Endothelial cell (in vitro differentiated cells): ENCODE data around the gene PRPF6. TPM values are rescaled to one million over a fixed set of nuclear protein-coding genes. Genes with fewer than 3 reads are reported as not detected.

Experiments
- DNase-seq: peaks from one replicate; pipeline ENCODE4 v3.0.0; 2021; ENCODE audit warnings: low spot score
- H3K27ac Mint-ChIP-seq: one replicate; pipeline ENCODE4 v1.8.0; 2021; ENCODE audit warnings: mixed read lengths, inconsistent platforms; ENCODE audit not compliant: unreplicated experiment
- H3K27me3 Mint-ChIP-seq: one replicate; pipeline ENCODE4 v1.8.0; 2021; ENCODE audit warnings: mild to moderate bottlenecking, moderate library complexity, mixed read lengths, inconsistent platforms; ENCODE audit not compliant: unreplicated experiment
- H3K36me3 Mint-ChIP-seq: one replicate; pipeline ENCODE4 v1.8.0; 2021; ENCODE audit warnings: mild to moderate bottlenecking, low read depth, mixed read lengths, inconsistent platforms; ENCODE audit not compliant: unreplicated experiment
- H3K4me1 Mint-ChIP-seq: one replicate; pipeline ENCODE4 v1.8.0; 2021; ENCODE audit warnings: mild to moderate bottlenecking, mixed read lengths, inconsistent platforms; ENCODE audit not compliant: unreplicated experiment
- H3K4me3 Mint-ChIP-seq: one replicate; pipeline ENCODE4 v1.8.0; 2021; ENCODE audit warnings: mild to moderate bottlenecking, mixed read lengths, inconsistent platforms; ENCODE audit not compliant: unreplicated experiment
- H3K9me3 Mint-ChIP-seq: one replicate; pipeline ENCODE4 v1.8.0; 2021; ENCODE audit warnings: mixed read lengths, inconsistent platforms; ENCODE audit not compliant: unreplicated experiment
- total RNA-seq: library from RNA; stranded (reverse); fragmentation: NEBNext Ultra II Directional; extraction: Animal tissue kit (Norgen Biotek cat#: 25700); gene quantifications from one replicate; pipeline ENCODE4 v1.2.1, GENCODE V29; 2021; ENCODE audit not compliant: unreplicated experiment
- TF ChIP-seq, protein P1 (sequence below): fragments of 200-600 bp; sonication (generic); IDR thresholded peaks from one replicate; pipeline ENCODE4 v1.5.0; 2021; ENCODE audit warnings: antibody characterized with exemption; ENCODE audit not compliant: unreplicated experiment

Gene PRPF6
- total RNA-seq, 1 donor from 2014 or later, result 73.4 TPM

DNA sequence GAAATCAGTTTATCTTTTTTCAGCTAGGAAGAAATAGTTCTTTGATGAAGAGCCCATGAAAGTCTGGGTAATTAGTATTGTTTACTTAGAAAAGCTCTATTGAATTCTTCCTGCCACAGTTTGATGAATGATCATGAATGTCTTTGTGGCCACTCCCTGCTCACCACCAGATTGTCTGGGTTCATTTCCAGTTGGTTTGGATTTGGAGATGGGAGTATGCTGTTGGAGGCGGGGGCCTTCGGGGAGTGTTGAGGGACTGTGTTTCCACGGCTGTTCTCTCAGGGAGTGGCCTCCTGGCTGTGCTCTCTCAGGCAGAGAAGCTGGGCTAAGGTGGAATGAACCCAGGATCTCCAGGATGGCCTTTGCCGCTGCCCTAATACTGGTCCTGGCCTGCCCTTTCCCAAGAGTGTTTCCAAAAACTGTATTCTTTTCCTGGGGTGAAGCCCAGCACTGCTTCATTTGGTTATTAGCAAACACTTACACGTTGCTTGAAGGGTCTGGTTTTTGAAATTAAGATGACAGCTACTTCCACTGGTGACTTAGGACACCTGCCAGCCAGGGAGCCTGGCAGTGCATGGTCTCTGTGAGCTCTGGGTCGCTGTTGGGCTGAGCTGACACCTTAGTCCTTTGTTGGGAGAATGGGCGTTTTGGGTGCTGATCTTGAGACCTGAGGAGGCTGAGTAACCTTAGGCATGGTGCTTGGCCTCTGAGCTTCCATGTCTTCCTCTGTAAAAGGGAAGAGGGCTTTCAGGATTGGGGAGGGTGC is 23.2 kb downstream of the PRPF6 start:
- DNase-seq, result no peak
- peaks cover 22% of the 10 kb centered on the region for H3K4me1 Mint-ChIP-seq
- H3K9me3 Mint-ChIP-seq, result peaks cover 6% of the 10 kb centered on the region
- H3K36me3 Mint-ChIP-seq, result peaks cover 37% of the 10 kb centered on the region
- H3K27ac Mint-ChIP-seq, result no peak overlapping the region
- TF ChIP-seq, protein P1, sequence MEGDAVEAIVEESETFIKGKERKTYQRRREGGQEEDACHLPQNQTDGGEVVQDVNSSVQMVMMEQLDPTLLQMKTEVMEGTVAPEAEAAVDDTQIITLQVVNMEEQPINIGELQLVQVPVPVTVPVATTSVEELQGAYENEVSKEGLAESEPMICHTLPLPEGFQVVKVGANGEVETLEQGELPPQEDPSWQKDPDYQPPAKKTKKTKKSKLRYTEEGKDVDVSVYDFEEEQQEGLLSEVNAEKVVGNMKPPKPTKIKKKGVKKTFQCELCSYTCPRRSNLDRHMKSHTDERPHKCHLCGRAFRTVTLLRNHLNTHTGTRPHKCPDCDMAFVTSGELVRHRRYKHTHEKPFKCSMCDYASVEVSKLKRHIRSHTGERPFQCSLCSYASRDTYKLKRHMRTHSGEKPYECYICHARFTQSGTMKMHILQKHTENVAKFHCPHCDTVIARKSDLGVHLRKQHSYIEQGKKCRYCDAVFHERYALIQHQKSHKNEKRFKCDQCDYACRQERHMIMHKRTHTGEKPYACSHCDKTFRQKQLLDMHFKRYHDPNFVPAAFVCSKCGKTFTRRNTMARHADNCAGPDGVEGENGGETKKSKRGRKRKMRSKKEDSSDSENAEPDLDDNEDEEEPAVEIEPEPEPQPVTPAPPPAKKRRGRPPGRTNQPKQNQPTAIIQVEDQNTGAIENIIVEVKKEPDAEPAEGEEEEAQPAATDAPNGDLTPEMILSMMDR, result no peak
- peaks cover 8% of the 10 kb centered on the region for H3K27me3 Mint-ChIP-seq
- no peak overlapping the region for H3K4me3 Mint-ChIP-seq

DNA sequence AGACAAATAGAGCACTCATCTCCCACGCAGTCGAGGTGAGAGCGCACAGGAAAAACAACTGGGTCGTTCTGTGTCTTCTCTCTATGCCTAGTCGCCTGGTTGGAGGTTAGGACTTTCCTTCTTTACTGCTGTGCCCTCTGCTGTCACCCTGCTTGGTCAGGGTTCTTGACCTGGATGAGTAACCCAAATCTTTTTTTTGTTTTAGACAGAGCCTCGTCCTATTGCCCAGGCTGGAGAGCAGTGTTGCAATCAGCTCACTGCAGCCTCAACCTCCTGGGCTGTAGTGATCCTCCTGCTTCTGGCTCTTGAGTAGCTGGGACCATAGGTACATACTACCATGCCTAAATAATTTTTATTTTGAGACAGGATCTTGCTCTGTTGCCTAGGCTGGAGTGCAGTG is 24.5 kb downstream of the PRPF6 start:
- peaks cover 15% of the 10 kb centered on the region for H3K9me3 Mint-ChIP-seq
- peaks cover 9% of the 10 kb centered on the region for H3K27me3 Mint-ChIP-seq
- peaks cover 22% of the 10 kb centered on the region for H3K4me1 Mint-ChIP-seq
- TF ChIP-seq, protein P1, result no peak
- H3K4me3 Mint-ChIP-seq, result no peak overlapping the region
- DNase-seq, result no peak
- peaks cover 41% of the 10 kb centered on the region for H3K36me3 Mint-ChIP-seq
- no peak overlapping the region for H3K27ac Mint-ChIP-seq

DNA sequence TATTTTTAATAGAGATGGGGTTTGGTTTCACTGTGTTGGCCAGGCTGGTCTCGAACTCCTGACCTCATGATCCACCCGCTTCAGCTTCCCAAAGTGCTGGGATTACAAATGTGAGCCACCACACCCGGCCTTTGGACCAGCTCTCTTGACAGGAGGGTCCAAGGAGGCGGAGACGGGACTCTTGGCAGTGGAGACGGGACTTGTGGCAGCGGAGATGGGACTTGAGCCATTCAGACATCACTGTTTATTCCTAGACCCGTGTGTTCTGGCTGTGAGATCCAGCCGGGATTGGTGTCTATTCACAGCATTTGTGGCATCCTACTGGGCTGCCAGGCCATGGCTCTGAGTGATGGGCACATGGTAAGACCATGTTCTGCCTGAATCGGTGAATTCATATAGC is 25.6 kb downstream of the PRPF6 start:
- H3K4me1 Mint-ChIP-seq, result peaks cover 22% of the 10 kb centered on the region
- H3K27me3 Mint-ChIP-seq, result peaks cover 9% of the 10 kb centered on the region
- H3K4me3 Mint-ChIP-seq, result peak overlapping the region; percentile 56
- H3K9me3 Mint-ChIP-seq, result peaks cover 15% of the 10 kb centered on the region
- DNase-seq, result no peak
- H3K27ac Mint-ChIP-seq, result no peak overlapping the region
- TF ChIP-seq, protein P1, result no peak
- H3K36me3 Mint-ChIP-seq, result peaks cover 47% of the 10 kb centered on the region

DNA sequence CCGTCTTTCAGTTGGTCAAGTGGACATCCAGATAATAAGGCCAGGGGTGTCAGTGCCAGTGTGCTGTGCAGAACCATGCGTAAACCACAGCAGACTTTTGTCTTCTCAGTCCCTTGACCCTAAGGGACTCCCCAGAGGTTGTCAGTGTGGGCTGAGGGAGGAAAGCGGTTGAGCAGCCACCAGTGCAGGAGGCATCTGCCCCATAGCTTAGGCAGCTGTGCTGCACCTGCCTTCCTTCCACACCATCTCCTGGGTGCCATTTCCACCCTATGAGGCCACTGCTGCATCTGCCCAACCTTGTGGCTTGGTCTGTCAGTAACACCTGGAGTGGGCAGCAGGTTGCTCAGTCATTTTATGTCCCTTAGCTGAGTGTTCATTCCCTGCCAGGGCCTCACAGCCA is 26.0 kb downstream of the PRPF6 start:
- TF ChIP-seq, protein P1, result no peak
- Mint-ChIP-seq H3K4me1 (peaks cover 22% of the 10 kb centered on the region), H3K9me3 (peaks cover 15% of the 10 kb centered on the region), H3K4me3 (peak overlapping the region; percentile 56), H3K27ac (no peak overlapping the region), H3K27me3 (peaks cover 9% of the 10 kb centered on the region), H3K36me3 (peaks cover 44% of the 10 kb centered on the region)
- DNase-seq, result no peak

DNA sequence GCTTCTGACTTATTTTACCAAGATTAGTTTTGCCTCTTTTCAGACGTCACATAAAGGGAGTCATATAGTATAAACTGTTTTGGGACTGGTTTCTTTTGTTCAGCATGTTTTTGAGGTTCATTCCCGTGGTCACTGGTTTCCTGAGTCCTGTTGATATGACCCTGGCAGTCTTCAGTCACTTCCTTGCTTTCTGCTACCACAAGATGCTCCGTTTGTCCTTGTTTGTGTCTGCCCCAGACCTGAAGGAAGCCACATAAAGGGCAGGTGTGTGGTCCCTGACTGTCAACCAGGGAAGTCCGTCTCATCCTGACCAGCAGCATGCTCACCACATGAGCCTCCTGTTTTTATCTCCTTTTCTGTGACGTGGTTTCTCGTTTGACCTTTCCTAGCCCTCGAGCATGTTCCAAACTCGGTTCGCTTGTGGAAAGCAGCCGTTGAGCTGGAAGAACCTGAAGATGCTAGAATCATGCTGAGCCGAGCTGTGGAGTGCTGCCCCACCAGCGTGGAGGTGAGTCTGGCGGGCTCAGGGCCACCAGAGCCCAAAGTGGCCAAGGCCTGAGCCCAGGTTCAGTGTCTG is 29.0 kb downstream of the PRPF6 start:
- peak overlapping the region; percentile 88 for H3K4me3 Mint-ChIP-seq
- DNase-seq, result no peak

More for the DNA sequence above, 29.0 kb downstream of the PRPF6 start:
- Mint-ChIP-seq H3K27me3 (peaks cover 12% of the 10 kb centered on the region), H3K9me3 (peaks cover 15% of the 10 kb centered on the region), H3K4me1 (peaks cover 22% of the 10 kb centered on the region), H3K27ac (peak overlapping the region; percentile 89), H3K36me3 (peaks cover 49% of the 10 kb centered on the region)
- TF ChIP-seq, protein P1, result no peak
